Renal pelvis (tissue), 4 donors: ENCODE data around the gene GSTO1. TPM values are rescaled to one million over a fixed set of nuclear protein-coding genes. Genes with fewer than 3 reads are reported as not detected.
"Not testable (repeated sequence)": the region's sequence is repeated elsewhere in the genome, so short reads cannot be mapped to it uniquely, and the experiment has no call there.

ENCODE experiments used
- DNase-seq: peaks from one replicate; pipeline ENCODE4 v3.0.0-alpha.2; 2013
- polyA plus RNA-seq, 3 donors: library from polyadenylated mRNA; unstranded; fragments of 120-200 nt; gene quantifications; one replicate each; pipeline ENCODE4 v1.2.1, GENCODE V29; 2013; ENCODE audit not compliant: insufficient read length in 3 of 3

Gene GSTO1
- polyA plus RNA-seq, 3 donors: 81.9 to 92.9 (median 89.2) TPM

- no peak for DNase-seq
These were observed 11.2 kb upstream of the GSTO1 start for GRCh38 chr10:104243512-104243911.

GRCh38 chr10:104245066-104245632 is 9.5 kb upstream of the GSTO1 start:
- DNase-seq: no peak

GRCh38 chr10:104246976-104247375 is 7.7 kb upstream of the GSTO1 start:
- DNase-seq: no peak

GRCh38 chr10:104247513-104248146 is 7.1 kb upstream of the GSTO1 start:
- DNase-seq: no peak

GRCh38 chr10:104248931-104249330 is 5.8 kb upstream of the GSTO1 start:
- DNase-seq: not testable (repeated sequence)

- no peak for DNase-seq
These were observed 4.3 kb upstream of the GSTO1 start for GRCh38 chr10:104250371-104250770.

- DNase-seq: no peak
These were observed 3.2 kb upstream of the GSTO1 start for GRCh38 chr10:104251443-104251842.

GRCh38 chr10:104252368-104252767 is 2.3 kb upstream of the GSTO1 start:
- no peak for DNase-seq

GRCh38 chr10:104253106-104253505 is 1.6 kb upstream of the GSTO1 start:
- no peak for DNase-seq

GRCh38 chr10:104253606-104254410 is 884 bp upstream of the GSTO1 start:
- no peak for DNase-seq

- no peak for DNase-seq
These were observed 754 bp downstream of the GSTO1 start for GRCh38 chr10:104255311-104255981.

GRCh38 chr10:104256335-104256961 is 1.8 kb downstream of the GSTO1 start:
- no peak for DNase-seq

- DNase-seq: no peak
These were observed 2.5 kb downstream of the GSTO1 start for GRCh38 chr10:104257235-104257634.

GRCh38 chr10:104258209-104258608 is 3.5 kb downstream of the GSTO1 start:
- no peak for DNase-seq

GRCh38 chr10:104259456-104259855 is 4.8 kb downstream of the GSTO1 start:
- no peak for DNase-seq

- DNase-seq: no peak
These were observed 5.5 kb downstream of the GSTO1 start for GRCh38 chr10:104259999-104260774.

GRCh38 chr10:104260775-104261115 is 6.1 kb downstream of the GSTO1 start:
- no peak for DNase-seq

- no peak for DNase-seq
These were observed 7.4 kb downstream of the GSTO1 start for GRCh38 chr10:104262055-104262454.

GRCh38 chr10:104264783-104265182 is 10.1 kb downstream of the GSTO1 start:
- DNase-seq: no peak

GRCh38 chr10:104267721-104268404 is 13.2 kb downstream of the GSTO1 start:
- no peak for DNase-seq

- DNase-seq: no peak
These were observed 13.7 kb downstream of the GSTO1 start for GRCh38 chr10:104268405-104268712.
